HT-29 (cell line): Measurements from ENCODE around the gene TMEM86A. TPM values are rescaled to one million over a fixed set of nuclear protein-coding genes. Genes with fewer than 3 reads are reported as not detected.
"Not testable (repeated sequence)": the region's sequence is repeated elsewhere in the genome, so short reads cannot be mapped to it uniquely, and the experiment has no call there.

Experiments
- DNase-seq: peaks from one replicate; pipeline ENCODE4 v3.0.0-alpha.2; 2015; ENCODE audit warnings: low spot score
- total RNA-seq: library from RNA; depleted of rRNA; stranded (reverse); fragments of >200 nt; shearing (Covaris generic); gene quantifications from 2 replicates; pipeline ENCODE4 v1.2.3, GENCODE V29; 2014; rRNA removed

Gene TMEM86A, protein sequence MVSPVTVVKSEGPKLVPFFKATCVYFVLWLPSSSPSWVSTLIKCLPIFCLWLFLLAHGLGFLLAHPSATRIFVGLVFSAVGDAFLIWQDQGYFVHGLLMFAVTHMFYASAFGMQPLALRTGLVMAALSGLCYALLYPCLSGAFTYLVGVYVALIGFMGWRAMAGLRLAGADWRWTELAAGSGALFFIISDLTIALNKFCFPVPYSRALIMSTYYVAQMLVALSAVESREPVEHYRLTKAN
- total RNA-seq, result 3.1 and 5.6 TPM in 2 replicates

GRCh38 chr11:18698341-18699268, at the start of gene TMEM86A:
TMEM86A (plus strand) TSS chr11:18698779; CDS start chr11:18698887, 108 bp downstream.
- DNase-seq, result peak; percentile 93

- no peak for DNase-seq
These were observed 48.2 kb upstream of the TMEM86A start for GRCh38 chr11:18650353-18650752.

GRCh38 chr11:18650859-18651557, 47.6 kb upstream of the TMEM86A start:
- DNase-seq, result peak; percentile 74

GRCh38 chr11:18657673-18658072, 40.9 kb upstream of the TMEM86A start:
- DNase-seq, result no peak

- DNase-seq, result not testable (repeated sequence)
These were observed 33.2 kb upstream of the TMEM86A start for GRCh38 chr11:18665353-18665872.

DNA sequence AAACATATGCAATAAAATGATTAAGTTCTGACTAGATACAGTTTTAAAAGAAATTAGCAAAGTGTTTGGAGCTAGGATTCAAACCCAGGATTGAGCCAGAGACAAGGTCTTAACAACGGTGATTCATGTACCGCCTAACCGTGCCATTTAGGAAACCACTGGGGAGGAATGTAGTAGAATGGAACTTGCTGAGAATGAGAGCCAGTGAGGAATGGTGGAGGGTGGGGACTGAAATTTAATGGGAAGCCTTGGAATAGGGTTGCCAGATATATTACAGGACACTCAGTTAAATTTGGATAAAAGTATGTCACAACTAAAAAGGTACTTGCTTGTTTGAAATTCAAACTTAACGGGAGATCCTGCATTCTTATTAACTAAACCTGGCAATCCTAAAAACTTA, 30.4 kb upstream of the TMEM86A start:
- DNase-seq, result peak; percentile 17

DNA sequence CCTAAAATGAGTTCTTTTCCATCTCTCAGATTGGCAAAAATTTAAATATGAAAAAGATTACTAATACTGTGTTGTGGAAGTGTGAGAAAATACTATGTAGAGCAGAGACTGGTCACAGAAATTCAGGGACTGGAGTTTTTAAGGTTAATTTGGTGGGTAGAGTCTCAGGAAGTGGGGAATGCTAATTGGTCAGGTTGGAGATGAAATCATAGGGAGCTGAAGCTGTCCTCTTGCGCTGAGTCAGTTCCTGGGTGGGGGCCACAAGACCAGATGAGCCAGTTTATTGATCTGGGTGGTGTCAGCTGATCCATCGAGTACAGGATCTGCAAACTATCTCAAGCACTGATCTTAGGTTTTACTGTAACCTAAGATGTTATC, 29.4 kb upstream of the TMEM86A start:
- peak; percentile 69 for DNase-seq

DNA sequence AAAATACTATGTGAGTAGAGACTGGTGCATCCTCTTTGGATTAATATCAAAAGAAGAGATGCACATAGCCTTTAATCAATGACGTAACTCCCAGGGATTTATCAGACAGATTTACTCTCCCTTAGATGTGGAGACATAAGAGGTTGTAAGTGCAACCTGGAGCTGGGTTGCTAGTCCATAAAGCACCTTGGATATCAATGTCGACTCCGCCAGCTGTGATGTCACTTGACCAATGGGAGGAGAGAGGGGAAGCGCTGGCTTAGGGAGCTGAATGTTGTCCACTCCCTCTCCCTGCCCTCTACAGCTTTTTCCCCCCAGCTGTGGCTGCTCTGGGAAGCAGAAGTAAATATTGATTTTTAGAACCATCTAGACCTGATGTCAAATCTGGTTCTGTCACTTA, 28.9 kb upstream of the TMEM86A start:
- peak; percentile 73 for DNase-seq

GRCh38 chr11:18671246-18671645, 27.3 kb upstream of the TMEM86A start:
- DNase-seq, result no peak

DNA sequence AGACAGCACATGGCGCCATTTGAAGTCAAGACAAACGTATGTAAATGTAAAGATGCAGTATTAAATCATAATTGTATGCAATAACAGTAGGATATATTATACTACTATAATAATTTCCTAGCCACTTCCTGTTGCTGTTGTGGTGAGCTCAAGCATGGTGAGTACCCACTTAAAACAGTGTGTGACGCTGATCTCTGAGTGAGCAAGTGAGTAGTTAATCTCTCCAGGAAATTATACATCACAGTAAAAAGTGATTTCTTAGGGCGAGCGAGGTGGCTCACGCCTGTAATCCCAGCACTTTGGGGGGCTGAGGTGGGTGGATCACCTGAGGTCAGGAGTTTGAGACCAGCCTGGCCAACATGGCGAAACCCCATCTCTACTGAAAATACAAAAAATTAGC, 26.4 kb upstream of the TMEM86A start:
- DNase-seq, result not testable (repeated sequence)

GRCh38 chr11:18676803-18677202, 21.8 kb upstream of the TMEM86A start:
- DNase-seq, result no peak

- no peak for DNase-seq
These were observed 21.0 kb upstream of the TMEM86A start for GRCh38 chr11:18677560-18677959.

GRCh38 chr11:18681949-18682348, 16.6 kb upstream of the TMEM86A start:
- DNase-seq, result not testable (repeated sequence)

GRCh38 chr11:18682466-18682865, 16.1 kb upstream of the TMEM86A start:
- no peak for DNase-seq

- no peak for DNase-seq
These were observed 14.3 kb upstream of the TMEM86A start for GRCh38 chr11:18684267-18684666.

DNA sequence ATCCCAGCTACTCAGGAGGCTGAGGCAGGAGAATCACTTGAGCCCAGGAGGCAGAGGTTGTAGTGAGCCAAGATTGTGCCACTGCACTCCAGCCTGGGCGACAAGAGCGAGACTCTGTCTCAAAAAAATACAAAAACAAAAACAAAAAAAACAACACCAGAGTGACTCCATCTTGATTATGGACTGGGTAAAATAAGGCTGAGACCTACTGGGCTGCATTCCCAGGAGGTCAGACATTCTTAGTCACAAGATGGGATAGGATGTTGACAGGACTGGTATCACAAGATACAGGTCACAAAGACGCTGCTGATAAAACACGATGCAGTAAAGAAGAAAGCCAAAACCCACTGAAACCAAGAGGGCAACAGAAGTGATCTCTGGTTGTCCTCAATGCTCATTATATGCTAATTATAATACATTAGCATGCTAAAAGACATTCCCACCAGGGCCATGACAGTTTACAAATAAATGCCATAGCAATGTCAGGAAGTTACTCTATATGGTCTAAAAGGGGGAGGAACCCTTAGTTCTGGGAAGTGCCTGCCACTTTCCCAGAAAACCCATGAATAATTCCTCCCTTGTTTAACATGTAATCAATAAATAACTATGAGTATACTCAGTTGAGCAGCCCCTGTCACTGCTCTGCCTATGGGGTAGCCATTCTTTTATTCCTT, 7.0 kb upstream of the TMEM86A start:
- not testable (repeated sequence) for DNase-seq

DNA sequence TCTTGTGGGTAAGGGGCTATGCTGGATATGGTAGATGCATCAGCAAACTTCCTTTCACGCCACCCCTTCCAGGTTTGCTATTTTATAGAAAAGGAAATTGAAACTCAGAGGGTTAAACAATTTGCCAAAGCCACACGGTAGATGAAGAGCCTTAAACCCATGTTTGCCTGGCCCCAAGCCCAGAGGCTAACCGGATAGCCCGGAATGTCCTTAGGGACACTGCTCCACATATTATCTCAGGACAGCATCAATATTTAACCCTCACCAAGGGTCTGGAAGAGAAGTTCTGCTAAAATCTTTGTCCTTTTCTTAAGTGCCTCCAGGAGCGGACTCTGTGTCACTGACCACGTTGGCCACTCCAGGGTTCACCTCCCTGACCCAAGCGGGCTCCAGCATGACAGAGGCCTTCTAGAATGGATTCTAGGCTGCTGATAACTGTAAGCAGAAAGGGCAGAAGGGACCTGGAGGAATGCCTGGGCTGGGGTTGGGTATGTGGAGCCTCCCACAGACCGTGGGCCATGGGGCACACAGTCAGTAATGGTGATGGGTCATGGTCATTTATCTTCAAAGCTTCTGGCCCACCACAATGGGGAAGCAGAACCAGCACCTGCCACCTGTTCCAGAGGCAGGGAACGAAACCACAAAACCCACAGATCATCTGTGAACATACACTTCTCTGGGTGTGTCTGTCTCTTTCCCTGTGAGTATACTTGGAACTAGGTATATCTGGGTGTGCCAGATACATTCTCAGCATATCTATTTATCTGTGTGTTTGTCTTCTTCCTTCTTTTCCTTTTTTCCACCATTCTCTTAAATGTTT, 5.4 kb upstream of the TMEM86A start:
- DNase-seq, result no peak

DNA sequence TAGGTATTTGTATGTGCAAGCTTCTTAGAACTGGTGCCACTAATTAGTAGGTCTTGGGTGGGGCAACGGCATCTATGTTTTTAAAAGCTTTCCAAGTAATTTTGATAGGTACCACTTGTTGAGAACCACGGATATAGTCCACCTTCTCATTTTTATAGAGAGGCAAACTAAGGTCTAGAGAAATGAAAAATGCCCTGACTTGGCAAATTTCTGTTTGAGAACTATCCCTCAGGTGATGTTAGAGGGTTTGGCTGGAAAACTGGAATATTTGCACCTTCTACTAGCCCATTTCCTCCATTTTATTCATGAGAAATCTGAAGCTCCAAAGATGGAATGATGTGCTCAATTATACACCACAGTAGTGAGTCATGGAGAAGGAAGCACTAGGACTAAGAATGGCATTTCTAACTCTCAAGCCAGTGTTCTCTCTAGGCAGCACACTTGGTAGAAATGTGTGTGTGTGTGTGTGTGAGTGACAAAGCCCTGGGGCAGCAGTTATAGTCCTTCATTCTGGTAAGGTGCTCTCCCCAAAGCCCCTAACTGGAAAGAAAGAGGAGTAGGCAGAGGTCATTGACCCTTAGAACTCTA, 1.8 kb upstream of the TMEM86A start:
- no peak for DNase-seq

DNA sequence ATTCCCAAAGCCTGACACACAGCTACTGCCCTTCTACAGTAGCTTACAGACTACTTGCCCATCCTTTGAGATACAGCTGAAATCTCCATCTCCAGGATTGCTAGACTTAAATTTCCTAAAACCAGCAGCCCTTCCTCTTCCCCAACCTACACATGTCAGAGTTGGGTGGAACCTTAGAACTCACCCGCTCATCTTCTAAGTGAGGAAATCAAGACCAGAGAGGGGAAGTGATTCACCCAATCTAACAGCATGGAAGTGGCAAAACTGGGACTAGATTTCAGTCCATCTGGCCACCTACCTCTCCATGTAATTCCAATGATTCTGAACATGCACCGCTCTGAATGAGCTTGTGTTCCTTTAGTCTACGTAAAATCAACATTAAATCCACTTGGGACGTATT, 1.0 kb upstream of the TMEM86A start:
- no peak for DNase-seq

GRCh38 chr11:18699269-18699596, 654 bp downstream of the TMEM86A start:
- DNase-seq, result no peak
